ENCODE results near the gene TRABD2B. TPM values are rescaled to one million over a fixed set of nuclear protein-coding genes. Genes with fewer than 3 reads are reported as not detected.
A peak's percentile ranks its signal among the peaks of the same experiment; 100 is the strongest.

TRABD2B gene
- total and polyA plus RNA-seq, 2 of the 13 experiments (the other 11 are each of a cell fraction or from before 2014, with no cell fraction given), result 0.04 TPM; not detected in 1

- Histone ChIP-seq H3K27ac (ENCODE audit: extremely low read length, insufficient read depth, low read length) (no peak overlapping the region), H3K4me3 (replicated peaks in 1 of 3; ENCODE audit: insufficient read depth in 1 of 3, low read depth in 2 of 3, low read length in 3 of 3) (no peak overlapping the region), H4K20me1 (ENCODE audit: insufficient read depth, low read length) (no peaks in the 10 kb centered on the region), H3K4me2 (ENCODE audit: low read depth, low read length) (no peak overlapping the region), H3K4me1 (ENCODE audit: insufficient read depth, low read length) (peaks cover 39% of the 10 kb centered on the region), H3K36me3 (replicated peaks in 1 of 2; ENCODE audit: control insufficient read depth in 1 of 2, insufficient read depth in 2 of 2, low read length in 2 of 2) (no peaks in the 10 kb centered on the region), H2AFZ (ENCODE audit: low read length) (no peak overlapping the region), H3K9ac (ENCODE audit: insufficient read depth, low read depth, low read length) (no peak overlapping the region), H3K9me3 (ENCODE audit: low read length) (no peaks in the 10 kb centered on the region), H3K79me2 (ENCODE audit: insufficient read depth, low read length) (no peaks in the 10 kb centered on the region), H3K27me3 (ENCODE audit: control insufficient read depth in 1 of 2, insufficient read depth in 2 of 2, low read length in 2 of 2) (peaks cover 0 to 3% of the 10 kb centered on the region in 2 experiments; a peak in 1 of 5 replicates)
- no TSS peak for BruUV-seq (replicated peaks)
- TF ChIP-seq NFE2L1 (CRISPR knock-in tag; IDR thresholded peaks at IDR 0.05; ENCODE audit: borderline replicate concordance), result no peak
- TF ChIP-seq ZNF24 (IDR thresholded peaks at IDR 0.05), result 0 out of 2 replicates have a peak, but pooled peaks have one; percentile 40
- CTCF ChIA-PET (ENCODE audit: low intra/inter-chr PET ratio, low total read pairs), result no interaction called here
- ATAC-seq (no peak), FAIRE-seq (no peak), DNase-seq (ENCODE audit: low spot score) (no peak)
- intact Hi-C loops (cut with micrococcal nuclease; ENCODE audit: unreplicated experiment), result loop anchor here (10.0 kb wide), 1 partner anchor 87 kb away; no protein-coding TSS in a partner anchor
- in situ Hi-C loops (cut with HindIII; ENCODE audit: extremely low pct_ligation_motif_present, low pct_unique_long_range_greater_than_20kb), result no loop called here
- POLR2A ChIA-PET, result no interaction called here
- 92% methylated on average over 1 of the region's 1 CpG for WGBS (ENCODE audit: low lambda C conversion rate)
Measured at GRCh38 chr1:47787560-47787959, 209.6 kb downstream of the TRABD2B start.

DNA sequence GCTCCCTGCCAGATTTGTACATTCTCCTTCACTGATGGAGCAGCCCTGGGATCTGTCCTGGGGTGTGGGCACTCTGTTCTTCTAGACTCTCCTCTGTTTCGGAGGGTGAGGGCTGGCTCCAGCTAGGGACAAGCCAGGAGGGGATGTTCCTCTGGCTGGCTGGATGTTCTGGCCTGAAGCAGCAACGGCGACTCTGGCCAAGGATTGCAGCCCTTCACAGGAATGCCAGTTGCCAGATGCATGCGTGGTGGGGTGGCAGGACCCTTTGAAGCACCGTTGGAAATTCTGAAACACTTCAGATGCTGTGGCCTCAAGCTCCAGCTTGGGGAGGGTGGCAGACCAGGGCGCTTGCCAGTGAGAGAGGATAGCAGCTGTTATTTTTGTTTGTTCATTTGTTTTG, 210.9 kb downstream of the TRABD2B start:
- intact Hi-C loops (cut with micrococcal nuclease; ENCODE audit: unreplicated experiment) (loop anchor here (10.0 kb wide), 1 partner anchor 88 kb away; no protein-coding TSS in a partner anchor), in situ Hi-C loops (cut with HindIII; ENCODE audit: extremely low pct_ligation_motif_present, low pct_unique_long_range_greater_than_20kb) (no loop called here)
- CTCF ChIA-PET (ENCODE audit: low intra/inter-chr PET ratio, low total read pairs), result interaction anchor here (1.9 kb wide), 1 partner anchor 145 kb away, joined by 20 read pairs; no protein-coding TSS in a partner anchor
- no peaks in the 10 kb centered on the region for H3K36me3 ChIP-seq (replicated peaks in 1 of 2; ENCODE audit: control insufficient read depth in 1 of 2, insufficient read depth in 2 of 2, low read length in 2 of 2)
- ATAC-seq (no peak), DNase-seq (ENCODE audit: low spot score) (no peak), FAIRE-seq (no peak)
- H3K27ac ChIP-seq (ENCODE audit: extremely low read length, insufficient read depth, low read length), result no peak overlapping the region
- POLR2A ChIA-PET, result interaction anchor here (1.3 kb wide), 2 partner anchors 127 to 133 kb away, joined by 4 to 11 read pairs; no protein-coding TSS in a partner anchor
- no peak overlapping the region for H3K9ac ChIP-seq (ENCODE audit: insufficient read depth, low read depth, low read length)
- BruUV-seq (replicated peaks), result no TSS peak
- H3K4me1 ChIP-seq (ENCODE audit: insufficient read depth, low read length), result peaks cover 51% of the 10 kb centered on the region
- H3K4me2 ChIP-seq (ENCODE audit: low read depth, low read length), result no peak overlapping the region
- H3K9me3 ChIP-seq (ENCODE audit: low read length), result no peaks in the 10 kb centered on the region
- H3K4me3 ChIP-seq (replicated peaks in 1 of 3; ENCODE audit: insufficient read depth in 1 of 3, low read depth in 2 of 3, low read length in 3 of 3), result no peak overlapping the region
- 77% methylated on average over 4 of the region's 6 CpGs for WGBS (ENCODE audit: low lambda C conversion rate)
- H3K79me2 ChIP-seq (ENCODE audit: insufficient read depth, low read length), result no peaks in the 10 kb centered on the region
- H2AFZ ChIP-seq (ENCODE audit: low read length), result no peak overlapping the region
- peaks cover 0 to 2% of the 10 kb centered on the region in 2 experiments; a peak in 1 of 5 replicates for H3K27me3 ChIP-seq (ENCODE audit: control insufficient read depth in 1 of 2, insufficient read depth in 2 of 2, low read length in 2 of 2)
- no peaks in the 10 kb centered on the region for H4K20me1 ChIP-seq (ENCODE audit: insufficient read depth, low read length)
- no peak for TF ChIP-seq SALL2 (CRISPR knock-in tag; IDR thresholded peaks at IDR 0.05)
- TF ChIP-seq JUN (CRISPR knock-in tag; IDR thresholded peaks at IDR 0.05), result no peak
- 0 out of 2 replicates have a peak, but pooled peaks have one; percentile 2 for TF ChIP-seq ZNF430 (CRISPR knock-in tag; IDR thresholded peaks at IDR 0.05)
- no peak for TF ChIP-seq SMARCE1 (IDR thresholded peaks at IDR 0.05; ENCODE audit: borderline replicate concordance)
